ENCODE measurements around the gene ZNF536. TPM values are rescaled to one million over a fixed set of nuclear protein-coding genes. Genes with fewer than 3 reads are reported as not detected.

Gene ZNF536
- total and polyA plus RNA-seq, 2 of the 4 experiments (the other 2 are of a cell fraction): not detected

DNA sequence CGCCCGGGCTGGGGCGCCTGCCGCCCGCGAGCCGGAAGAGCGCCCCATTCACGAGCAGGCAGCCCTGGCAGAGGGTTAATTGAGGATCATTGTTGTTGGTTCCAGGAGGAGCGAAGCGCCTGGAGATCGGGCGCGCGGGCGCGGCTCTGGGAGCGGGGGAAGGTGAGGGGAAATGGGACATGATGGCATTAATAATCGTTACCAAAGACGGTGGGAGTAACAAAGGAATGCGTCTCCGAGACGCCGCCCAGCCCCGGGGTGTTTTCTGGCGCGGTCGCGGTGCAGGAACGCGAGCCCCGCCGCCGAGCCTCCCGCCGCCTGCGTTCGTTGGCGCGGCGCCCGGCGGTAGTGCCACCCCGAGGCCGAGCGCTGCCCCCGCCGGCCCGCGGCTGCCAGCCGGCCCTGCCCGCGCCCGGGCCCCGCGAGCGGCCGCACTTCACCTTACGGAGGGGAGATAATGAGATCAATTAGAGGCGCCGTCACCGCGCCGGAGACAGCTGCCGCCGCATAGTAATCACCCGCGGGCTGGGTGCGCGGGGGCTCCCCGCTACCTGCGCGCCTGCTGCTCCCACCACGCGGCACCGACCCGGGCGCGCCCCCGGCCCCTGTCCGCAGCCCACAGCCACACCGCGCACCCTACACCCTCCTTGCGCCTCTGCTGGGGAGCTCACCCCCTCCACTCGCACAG is 2.8 kb downstream of the ZNF536 start:
- peaks cover 15% of the 10 kb centered on the region for H3K9me3 ChIP-seq (ENCODE audit: control insufficient read depth, insufficient read depth, low read length)
- H3K9me1 ChIP-seq (ENCODE audit: insufficient read depth, low read length): no peaks in the 10 kb centered on the region
- H3K23ac ChIP-seq (ENCODE audit: low read depth, low read length): no peak overlapping the region
- H3K79me1 ChIP-seq (ENCODE audit: low read depth in 1 of 2, low read length in 2 of 2): no peaks in the 10 kb centered on the region
- no peak overlapping the region for H4K91ac ChIP-seq (ENCODE audit: insufficient read depth, low read depth, low read length)
- H2AFZ ChIP-seq (replicated peaks; ENCODE audit: low read length, poor library complexity): no peak overlapping the region
- no peak overlapping the region for H3K27ac ChIP-seq (ENCODE audit: insufficient read depth, low read length)
- TF ChIP-seq NFE2L2 (IDR thresholded peaks at IDR 0.05; ENCODE audit: low read depth, low read length) (no peak), CEBPB (IDR thresholded peaks at IDR 0.05; ENCODE audit: low read depth, low read length) (no peak)
- no peak overlapping the region for H2AK5ac ChIP-seq (ENCODE audit: low read depth, low read length)
- BruUV-seq (replicated peaks): no TSS peak
- no peak overlapping the region for H3K18ac ChIP-seq (ENCODE audit: low read depth, low read length)
- H2AK9ac ChIP-seq (replicated peaks; ENCODE audit: low read depth, low read length, poor library complexity): no peak overlapping the region
- dilution Hi-C loops (cut with HindIII; ENCODE audit: low sequenced_read_pairs, unreplicated experiment): no loop called here
- H3K4me3 ChIP-seq (ENCODE audit: insufficient read depth, low read depth, low read length): no peak overlapping the region
- no peak overlapping the region for H4K8ac ChIP-seq (ENCODE audit: low read depth in 2 of 2, low read length in 2 of 2)
- no peaks in the 10 kb centered on the region for H3K4me1 ChIP-seq (ENCODE audit: control insufficient read depth, insufficient read depth, low read length)
- no peak overlapping the region for H3K56ac ChIP-seq (ENCODE audit: extremely low read depth, insufficient read depth, low read length)
- no peak overlapping the region for H2BK120ac ChIP-seq (ENCODE audit: low read depth, low read length)
- no peak overlapping the region for H3K4ac ChIP-seq (ENCODE audit: low read depth, low read length)
- ATAC-seq (ENCODE audit: low read depth): no peak
- no peak overlapping the region for H3K9ac ChIP-seq (ENCODE audit: low read depth, low read length)
- no peaks in the 10 kb centered on the region for H3K27me3 ChIP-seq (ENCODE audit: control insufficient read depth, insufficient read depth, low read length)
- in situ Hi-C loops (cut with MboI; ENCODE audit: low sequenced_read_pairs): no loop called here
- H3K14ac ChIP-seq (replicated peaks; ENCODE audit: low read depth, low read length): no peak overlapping the region
- intact Hi-C loops (cut with micrococcal nuclease): no loop called here
- ChIA-PET CTCF (no interaction called here), POLR2A (ENCODE audit: unreplicated experiment) (no interaction called here)
- H3K4me2 ChIP-seq (ENCODE audit: low read depth, low read length): no peak overlapping the region
- no peak overlapping the region for H2BK5ac ChIP-seq (ENCODE audit: low read depth, low read length, poor library complexity, severe bottlenecking)
- no peaks in the 10 kb centered on the region for H4K20me1 ChIP-seq (ENCODE audit: insufficient read depth, low read length)
- no peaks in the 10 kb centered on the region for H3K36me3 ChIP-seq (ENCODE audit: control insufficient read depth, insufficient read depth, low read length)
- DNase-seq: no peak
- no peak overlapping the region for H4K5ac ChIP-seq (ENCODE audit: low read depth, low read length)
- H2BK20ac ChIP-seq (ENCODE audit: low read depth, low read length): no peak overlapping the region
- H2BK15ac ChIP-seq (ENCODE audit: low read depth, low read length): no peak overlapping the region
- WGBS, 2 experiments (ENCODE audit: extremely low coverage in 2 of 2, insufficient read length in 1 of 2): 7% methylated on average over 18 of the region's 85 CpGs; no CpG with 5 or more reads in 1 of the 2 experiments

Data from IMR-90 (cell line).